A549 (cell line): Measurements from ENCODE around the gene VWA5B2.

ENCODE experiments used
- BHLHE40 ChIP-seq: IDR thresholded peaks from 2 replicates; pipeline ENCODE4 v1.6.1; 2012; ENCODE audit warnings: low read depth, low read length, inconsistent platforms
- CHD4 ChIP-seq: fragments of 200-600 bp; sonication (generic); IDR thresholded peaks from 2 replicates; pipeline ENCODE4 v1.6.1; 2016; ENCODE audit warnings: antibody characterized with exemption, mild to moderate bottlenecking, borderline replicate concordance
- CTCF ChIP-seq: fragments of >200 bp; sonication (Bioruptor Twin); formaldehyde crosslinking; IDR thresholded peaks from 3 replicates; pipeline ENCODE4 v1.5.1; 2016
- POLR2A ChIP-seq: IDR thresholded peaks from 2 replicates; pipeline ENCODE4 v1.6.1; 2012; ENCODE audit warnings: mild to moderate bottlenecking, low read length

- TF ChIP-seq POLR2A (no peak), BHLHE40 (no peak), CTCF (peak; percentile 71), CHD4 (no peak)
Observed at GRCh38 chr3:184289426-184289938, 60.1 kb downstream of the VWA5B2 start.
